Prostate gland (tissue), 2 donors: Measurements from ENCODE around the gene XK. TPM values are rescaled to one million over a fixed set of nuclear protein-coding genes. Genes with fewer than 3 reads are reported as not detected.

Experiments
- DNase-seq: peaks from one replicate; pipeline ENCODE4 v3.0.0-alpha.2; 2019; ENCODE audit warnings: low spot score
- H3K27ac ChIP-seq, 2 donors: fragments of 200-600 bp; sonication (generic); 2 replicates each; pipeline ENCODE4 v1.5.1; 2017 to 2019
- H3K27me3 ChIP-seq: fragments of 200-600 bp; sonication (generic); replicated peaks from 2 replicates; pipeline ENCODE4 v1.5.1; 2019; ENCODE audit not compliant: insufficient read depth
- H3K36me3 ChIP-seq, 2 donors: fragments of 200-600 bp; sonication (generic); 1 replicate in 1 of 2; 2 replicates in 1 of 2; pipeline versions ENCODE4 v1.5.1 to v1.8.1; 2017 to 2019
- H3K4me1 ChIP-seq: fragments of 200-600 bp; sonication (generic); replicated peaks from 2 replicates; pipeline ENCODE4 v1.5.1; 2019
- H3K4me3 ChIP-seq, 2 donors: fragments of 200-600 bp; sonication (generic); 2 replicates each; pipeline ENCODE4 v1.5.1; 2017 to 2019
- H3K9me3 ChIP-seq: fragments of 200-600 bp; sonication (generic); 2 replicates; pipeline ENCODE4 v1.5.1; 2017
- POLR2A ChIP-seq: fragments of 450-650 bp; IDR thresholded peaks from one replicate; pipeline ENCODE4 v1.6.1; 2016; ENCODE audit warnings: antibody characterized with exemption, mild to moderate bottlenecking
- POLR2AphosphoS5 ChIP-seq: sonication (generic); formaldehyde crosslinking; IDR thresholded peaks from one replicate; pipeline ENCODE4 v1.6.1; 2017; ENCODE audit warnings: antibody characterized with exemption
- WGBS: methylation state at CpG from one replicate; pipeline ENCODE4 v1.1.5; 2018; 5-methylcytosine and 5-hydroxymethylcytosine counted together
- intact Hi-C: fragments of 100-400 bp; cut with DNase I; formaldehyde crosslinking; loops from one replicate; pipeline ENCODE4 v1.14.2; 2022
- total RNA-seq, 2 donors: library from RNA; depleted of rRNA; stranded (reverse); fragments of >200 nt; gene quantifications; one replicate each; pipeline ENCODE4 v1.1.0, GENCODE V29; 2016
- TF ChIP-seq, protein P1 (sequence below), 4 experiments: fragments of 200-600 bp in 2 of 4; fragments of 450-650 bp in 2 of 4; sonication (generic) in 2 of 4; IDR thresholded peaks; 1 replicate in 3 of 4; 2 replicates in 1 of 4; pipeline ENCODE4 v1.5.1; 2016 to 2019; ENCODE audit warnings: antibody characterized with exemption in 4 of 4, mild to moderate bottlenecking in 2 of 4, moderate library complexity in 2 of 4

XK gene
- total RNA-seq, 2 donors from 2014 or later: 2.6 to 3.2 TPM

DNA sequence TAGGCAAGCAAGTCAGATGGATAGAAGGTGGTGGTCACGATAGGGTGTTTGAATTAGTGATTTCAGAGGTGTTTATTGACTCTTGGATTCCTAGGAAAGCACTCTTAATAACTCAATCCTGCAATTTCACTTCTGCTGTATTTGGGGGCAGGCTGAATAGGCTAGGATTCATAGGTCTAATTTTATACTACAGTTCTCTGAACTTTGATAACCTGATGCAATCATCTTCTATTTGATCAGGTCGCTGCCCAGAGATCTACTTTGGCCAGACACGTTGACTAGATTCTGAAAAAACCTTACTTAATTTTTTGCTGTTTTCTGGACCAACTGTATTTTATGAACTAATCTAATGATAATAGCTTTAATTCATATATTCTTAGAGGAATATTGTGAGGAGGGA is 26.4 kb downstream of the XK start:
- Histone ChIP-seq H3K4me1 (no peaks in the 10 kb centered on the region), H3K36me3 (no peaks in the 10 kb centered on the region), H3K27ac (no peak overlapping the region), H3K9me3 (no peaks in the 10 kb centered on the region), H3K27me3 (no peaks in the 10 kb centered on the region), H3K4me3 (no peak overlapping the region)
- TF ChIP-seq POLR2A: no peak
- TF ChIP-seq, protein P1, sequence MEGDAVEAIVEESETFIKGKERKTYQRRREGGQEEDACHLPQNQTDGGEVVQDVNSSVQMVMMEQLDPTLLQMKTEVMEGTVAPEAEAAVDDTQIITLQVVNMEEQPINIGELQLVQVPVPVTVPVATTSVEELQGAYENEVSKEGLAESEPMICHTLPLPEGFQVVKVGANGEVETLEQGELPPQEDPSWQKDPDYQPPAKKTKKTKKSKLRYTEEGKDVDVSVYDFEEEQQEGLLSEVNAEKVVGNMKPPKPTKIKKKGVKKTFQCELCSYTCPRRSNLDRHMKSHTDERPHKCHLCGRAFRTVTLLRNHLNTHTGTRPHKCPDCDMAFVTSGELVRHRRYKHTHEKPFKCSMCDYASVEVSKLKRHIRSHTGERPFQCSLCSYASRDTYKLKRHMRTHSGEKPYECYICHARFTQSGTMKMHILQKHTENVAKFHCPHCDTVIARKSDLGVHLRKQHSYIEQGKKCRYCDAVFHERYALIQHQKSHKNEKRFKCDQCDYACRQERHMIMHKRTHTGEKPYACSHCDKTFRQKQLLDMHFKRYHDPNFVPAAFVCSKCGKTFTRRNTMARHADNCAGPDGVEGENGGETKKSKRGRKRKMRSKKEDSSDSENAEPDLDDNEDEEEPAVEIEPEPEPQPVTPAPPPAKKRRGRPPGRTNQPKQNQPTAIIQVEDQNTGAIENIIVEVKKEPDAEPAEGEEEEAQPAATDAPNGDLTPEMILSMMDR (IDR thresholded peaks at IDR 0.05): no peak
- no peak for TF ChIP-seq POLR2AphosphoS5
- intact Hi-C loops: no loop called here
- 89% methylated on average over 3 of the region's 3 CpGs for WGBS
- DNase-seq: no peak

DNA sequence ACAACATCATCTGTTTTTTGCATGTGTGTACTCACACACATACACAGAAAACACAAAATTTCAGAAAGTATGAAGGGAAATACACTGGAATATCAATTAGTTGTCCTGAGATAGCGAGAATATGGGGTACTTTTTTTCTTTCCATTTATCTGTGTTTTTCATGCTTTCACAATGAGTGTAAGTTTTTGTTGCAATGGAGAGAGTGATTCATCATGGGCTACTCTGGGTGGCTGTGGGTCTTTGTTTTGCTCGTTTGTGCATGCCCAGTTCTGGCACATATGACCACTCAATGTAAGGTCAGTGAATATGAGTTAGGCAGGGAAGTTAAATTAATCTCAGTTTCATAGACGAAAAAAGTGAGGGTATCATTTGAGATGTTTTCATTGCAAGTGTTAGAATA is 26.9 kb downstream of the XK start:
- WGBS: 80% methylated on average over 3 of the region's 3 CpGs
- no peaks in the 10 kb centered on the region for H3K4me1 ChIP-seq
- intact Hi-C loops: no loop called here

DNA sequence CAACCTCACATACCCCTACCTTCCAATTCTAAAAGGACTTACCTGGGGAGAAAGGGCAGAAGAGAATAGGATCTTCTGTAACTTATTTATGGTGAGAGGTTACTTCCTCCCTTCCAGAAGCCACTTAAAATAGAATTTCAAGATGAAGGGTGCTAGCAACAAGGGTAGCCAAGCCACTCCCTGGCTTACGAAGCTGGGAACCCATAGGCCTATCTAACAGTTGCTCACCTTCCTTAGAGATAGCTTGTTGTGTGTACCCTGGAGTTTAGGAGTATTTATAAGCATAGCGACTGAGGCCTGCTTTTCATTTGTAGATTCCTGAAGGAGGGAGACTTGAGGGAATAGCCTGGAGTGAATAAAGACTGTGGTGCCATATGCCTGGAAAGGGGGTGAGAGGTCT is 28.9 kb downstream of the XK start:
- WGBS: 93% methylated on average over 2 of the region's 2 CpGs
- TF ChIP-seq, protein P1 (IDR thresholded peaks at IDR 0.05): no peak
- TF ChIP-seq POLR2AphosphoS5 (no peak), POLR2A (no peak)
- DNase-seq: no peak
- Histone ChIP-seq H3K36me3 (no peaks in the 10 kb centered on the region), H3K27ac (no peak overlapping the region), H3K27me3 (no peaks in the 10 kb centered on the region), H3K4me3 (no peak overlapping the region), H3K4me1 (no peaks in the 10 kb centered on the region), H3K9me3 (no peaks in the 10 kb centered on the region)
- intact Hi-C loops: no loop called here

More for the DNA sequence above, 26.9 kb downstream of the XK start:
- Histone ChIP-seq H3K27me3 (no peaks in the 10 kb centered on the region), H3K4me3 (no peak overlapping the region), H3K9me3 (no peaks in the 10 kb centered on the region), H3K27ac (no peak overlapping the region), H3K36me3 (no peaks in the 10 kb centered on the region)
- DNase-seq: no peak
- TF ChIP-seq POLR2AphosphoS5: no peak

DNA sequence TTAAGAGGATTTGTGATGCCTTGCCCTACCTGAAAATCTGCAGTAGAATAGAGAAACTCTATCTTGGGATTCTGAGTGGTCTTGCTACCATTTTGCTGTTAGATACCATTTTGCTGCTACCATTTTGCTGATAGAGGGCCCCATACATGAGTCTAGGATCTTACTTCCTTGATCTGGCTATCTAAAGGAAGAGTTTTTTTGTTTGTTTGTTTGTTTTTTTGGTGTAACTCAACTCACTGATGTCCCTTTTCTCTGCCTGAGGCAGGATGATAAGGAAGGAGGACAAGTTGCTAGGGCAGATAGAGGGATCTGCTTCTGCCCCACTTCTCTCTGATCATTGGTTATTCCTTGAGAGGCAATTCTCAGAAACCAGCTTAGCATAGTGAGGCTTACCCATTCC is 31.0 kb downstream of the XK start:
- no peaks in the 10 kb centered on the region for H3K4me1 ChIP-seq
- DNase-seq: no peak
- intact Hi-C loops: no loop called here
- no peaks in the 10 kb centered on the region for H3K36me3 ChIP-seq
- H3K27me3 ChIP-seq: no peaks in the 10 kb centered on the region
- TF ChIP-seq POLR2AphosphoS5 (no peak), POLR2A (no peak)
- TF ChIP-seq, protein P1 (IDR thresholded peaks at IDR 0.05): no peak
- no peak overlapping the region for H3K27ac ChIP-seq
- no peak overlapping the region for H3K4me3 ChIP-seq
- H3K9me3 ChIP-seq: no peaks in the 10 kb centered on the region

DNA sequence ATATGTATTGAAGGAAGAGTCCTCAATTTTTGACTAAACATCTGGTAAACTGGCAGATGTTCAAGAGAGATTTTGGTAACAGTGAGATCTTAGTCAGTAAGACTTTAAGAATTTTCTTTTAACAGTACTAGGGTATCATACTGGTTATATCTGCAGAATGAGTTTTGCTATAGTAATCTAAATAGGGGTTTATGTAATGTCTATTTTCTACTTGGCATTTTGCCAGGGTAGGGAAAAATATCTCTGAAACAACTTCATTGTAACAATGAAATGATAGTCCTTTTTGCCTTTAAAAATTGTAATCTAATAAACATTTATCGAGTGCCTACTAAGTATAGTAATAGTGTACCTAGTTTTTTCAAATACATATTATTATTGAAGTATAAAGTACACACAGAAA is 32.1 kb downstream of the XK start:
- Histone ChIP-seq H3K27ac (no peak overlapping the region), H3K36me3 (no peaks in the 10 kb centered on the region), H3K4me3 (no peak overlapping the region), H3K9me3 (no peaks in the 10 kb centered on the region), H3K27me3 (no peaks in the 10 kb centered on the region), H3K4me1 (no peaks in the 10 kb centered on the region)
- intact Hi-C loops: no loop called here
- 48% methylated on average over 1 of the region's 1 CpG for WGBS
- no peak for DNase-seq
- no peak for TF ChIP-seq POLR2A
- TF ChIP-seq POLR2AphosphoS5: no peak
- TF ChIP-seq, protein P1 (IDR thresholded peaks at IDR 0.05): no peak
